Neural cell (in vitro differentiated cells): Measurements from ENCODE around the gene POLK.

Experiments
- EP300 ChIP-seq: fragments of 450-650 bp; conservative IDR thresholded peaks from 2 replicates; pipeline ENCODE4 v1.6.1; 2014; ENCODE audit warnings: antibody characterized with exemption, mild to moderate bottlenecking, moderate library complexity; ENCODE audit not compliant: poor library complexity, severe bottlenecking
- EZH2 ChIP-seq: fragments of 200-600, 300-800 bp; shearing (Covaris generic), sonication (generic); IDR thresholded peaks from 2 replicates; pipeline ENCODE4 v1.6.1; 2014; ENCODE audit warnings: antibody characterized with exemption, low read length, borderline replicate concordance, mild to moderate bottlenecking; ENCODE audit not compliant: insufficient read depth, poor library complexity, severe bottlenecking
- MXI1 ChIP-seq: fragments of 450-650 bp; conservative IDR thresholded peaks from 2 replicates; pipeline ENCODE4 v1.6.1; 2014; ENCODE audit warnings: antibody characterized with exemption, mild to moderate bottlenecking; ENCODE audit not compliant: poor library complexity, severe bottlenecking
- POLR2AphosphoS5 ChIP-seq: IDR thresholded peaks from 2 replicates; pipeline ENCODE4 v1.6.1; 2012
- RAD21 ChIP-seq: fragments of 450-650 bp; conservative IDR thresholded peaks from 2 replicates; pipeline ENCODE4 v1.6.1; 2014; ENCODE audit warnings: antibody characterized with exemption, mild to moderate bottlenecking, moderate library complexity
- SMC3 ChIP-seq: fragments of 450-650 bp; conservative IDR thresholded peaks from 2 replicates; pipeline ENCODE4 v1.6.1; 2014; ENCODE audit warnings: antibody characterized with exemption, mild to moderate bottlenecking, moderate library complexity; ENCODE audit not compliant: poor library complexity
- TAF1 ChIP-seq: IDR thresholded peaks from 2 replicates; pipeline ENCODE4 v1.6.1; 2012; ENCODE audit warnings: low read depth
- TF ChIP-seq, protein P1 (sequence below): fragments of 450-650 bp; IDR thresholded peaks from 2 replicates; pipeline ENCODE4 v1.5.1; 2014; ENCODE audit warnings: antibody characterized with exemption, mild to moderate bottlenecking, moderate library complexity; ENCODE audit not compliant: poor library complexity, severe bottlenecking
- TF ChIP-seq, protein P2 (sequence below): IDR thresholded peaks from 2 replicates; pipeline ENCODE4 v1.6.1; 2012; ENCODE audit warnings: borderline replicate concordance

DNA sequence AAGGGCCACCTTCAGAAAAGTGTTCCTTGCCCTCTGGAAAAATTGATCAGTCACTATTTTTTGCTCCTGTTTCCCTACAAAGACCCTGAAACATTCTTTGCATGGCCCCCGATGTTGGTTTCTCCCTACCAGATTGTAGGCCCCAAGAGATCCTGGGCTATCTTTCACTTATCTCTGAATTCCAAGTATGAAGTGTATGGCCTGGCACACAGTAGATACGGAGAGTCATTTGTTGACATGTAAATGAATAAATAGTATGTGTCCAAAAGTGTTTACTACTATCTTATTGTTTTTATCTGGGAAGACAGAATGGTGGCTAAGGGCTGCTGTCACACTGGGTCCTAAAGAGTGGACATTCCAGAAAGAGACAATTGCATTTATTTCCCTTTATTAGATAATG is 92.1 kb downstream of the POLK start:
- TF ChIP-seq POLR2AphosphoS5: no peak
- TF ChIP-seq, protein P1, sequence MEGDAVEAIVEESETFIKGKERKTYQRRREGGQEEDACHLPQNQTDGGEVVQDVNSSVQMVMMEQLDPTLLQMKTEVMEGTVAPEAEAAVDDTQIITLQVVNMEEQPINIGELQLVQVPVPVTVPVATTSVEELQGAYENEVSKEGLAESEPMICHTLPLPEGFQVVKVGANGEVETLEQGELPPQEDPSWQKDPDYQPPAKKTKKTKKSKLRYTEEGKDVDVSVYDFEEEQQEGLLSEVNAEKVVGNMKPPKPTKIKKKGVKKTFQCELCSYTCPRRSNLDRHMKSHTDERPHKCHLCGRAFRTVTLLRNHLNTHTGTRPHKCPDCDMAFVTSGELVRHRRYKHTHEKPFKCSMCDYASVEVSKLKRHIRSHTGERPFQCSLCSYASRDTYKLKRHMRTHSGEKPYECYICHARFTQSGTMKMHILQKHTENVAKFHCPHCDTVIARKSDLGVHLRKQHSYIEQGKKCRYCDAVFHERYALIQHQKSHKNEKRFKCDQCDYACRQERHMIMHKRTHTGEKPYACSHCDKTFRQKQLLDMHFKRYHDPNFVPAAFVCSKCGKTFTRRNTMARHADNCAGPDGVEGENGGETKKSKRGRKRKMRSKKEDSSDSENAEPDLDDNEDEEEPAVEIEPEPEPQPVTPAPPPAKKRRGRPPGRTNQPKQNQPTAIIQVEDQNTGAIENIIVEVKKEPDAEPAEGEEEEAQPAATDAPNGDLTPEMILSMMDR: no peak
- TF ChIP-seq TAF1: no peak
- TF ChIP-seq RAD21: no peak
- TF ChIP-seq MXI1: no peak
- TF ChIP-seq SMC3: no peak
- no peak for TF ChIP-seq EZH2
- TF ChIP-seq, protein P2, sequence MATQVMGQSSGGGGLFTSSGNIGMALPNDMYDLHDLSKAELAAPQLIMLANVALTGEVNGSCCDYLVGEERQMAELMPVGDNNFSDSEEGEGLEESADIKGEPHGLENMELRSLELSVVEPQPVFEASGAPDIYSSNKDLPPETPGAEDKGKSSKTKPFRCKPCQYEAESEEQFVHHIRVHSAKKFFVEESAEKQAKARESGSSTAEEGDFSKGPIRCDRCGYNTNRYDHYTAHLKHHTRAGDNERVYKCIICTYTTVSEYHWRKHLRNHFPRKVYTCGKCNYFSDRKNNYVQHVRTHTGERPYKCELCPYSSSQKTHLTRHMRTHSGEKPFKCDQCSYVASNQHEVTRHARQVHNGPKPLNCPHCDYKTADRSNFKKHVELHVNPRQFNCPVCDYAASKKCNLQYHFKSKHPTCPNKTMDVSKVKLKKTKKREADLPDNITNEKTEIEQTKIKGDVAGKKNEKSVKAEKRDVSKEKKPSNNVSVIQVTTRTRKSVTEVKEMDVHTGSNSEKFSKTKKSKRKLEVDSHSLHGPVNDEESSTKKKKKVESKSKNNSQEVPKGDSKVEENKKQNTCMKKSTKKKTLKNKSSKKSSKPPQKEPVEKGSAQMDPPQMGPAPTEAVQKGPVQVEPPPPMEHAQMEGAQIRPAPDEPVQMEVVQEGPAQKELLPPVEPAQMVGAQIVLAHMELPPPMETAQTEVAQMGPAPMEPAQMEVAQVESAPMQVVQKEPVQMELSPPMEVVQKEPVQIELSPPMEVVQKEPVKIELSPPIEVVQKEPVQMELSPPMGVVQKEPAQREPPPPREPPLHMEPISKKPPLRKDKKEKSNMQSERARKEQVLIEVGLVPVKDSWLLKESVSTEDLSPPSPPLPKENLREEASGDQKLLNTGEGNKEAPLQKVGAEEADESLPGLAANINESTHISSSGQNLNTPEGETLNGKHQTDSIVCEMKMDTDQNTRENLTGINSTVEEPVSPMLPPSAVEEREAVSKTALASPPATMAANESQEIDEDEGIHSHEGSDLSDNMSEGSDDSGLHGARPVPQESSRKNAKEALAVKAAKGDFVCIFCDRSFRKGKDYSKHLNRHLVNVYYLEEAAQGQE: no peak
- no peak for TF ChIP-seq EP300
